Measurements from ENCODE around the gene CCNYL1. TPM values are rescaled to one million over a fixed set of nuclear protein-coding genes. Genes with fewer than 3 reads are reported as not detected.
"Not testable (repeated sequence)": the region's sequence is repeated elsewhere in the genome, so short reads cannot be mapped to it uniquely, and the experiment has no call there.

The CCNYL1 gene
- polyA plus RNA-seq, 4 donors, result 18.2 to 22.4 (median 19.3) TPM

- no peak for DNase-seq (ENCODE audit: low read depth in 4 of 4, low spot score in 3 of 4)
Observed at GRCh38 chr2:207733597-207734240, 22.3 kb downstream of the CCNYL1 start.

- DNase-seq (ENCODE audit: low read depth in 4 of 4, low spot score in 3 of 4), result no peak
Observed at GRCh38 chr2:207734264-207734635, 22.8 kb downstream of the CCNYL1 start.

GRCh38 chr2:207734636-207735512 is 23.4 kb downstream of the CCNYL1 start:
- no peak for DNase-seq (ENCODE audit: low read depth in 4 of 4, low spot score in 3 of 4)

GRCh38 chr2:207735513-207735859 is 24.0 kb downstream of the CCNYL1 start:
- DNase-seq (ENCODE audit: low read depth in 4 of 4, low spot score in 3 of 4), result not testable (repeated sequence)

- DNase-seq (ENCODE audit: low read depth in 4 of 4, low spot score in 3 of 4), result no peak
Observed at GRCh38 chr2:207743514-207743913, 32.1 kb downstream of the CCNYL1 start.

- DNase-seq (ENCODE audit: low read depth in 4 of 4, low spot score in 3 of 4), result no peak
Observed at GRCh38 chr2:207744050-207744449, 32.6 kb downstream of the CCNYL1 start.

- DNase-seq (ENCODE audit: low read depth in 4 of 4, low spot score in 3 of 4), result no peak
Observed at GRCh38 chr2:207744451-207744850, 33.0 kb downstream of the CCNYL1 start.

GRCh38 chr2:207746131-207746530 is 34.7 kb downstream of the CCNYL1 start:
- DNase-seq (ENCODE audit: low read depth in 4 of 4, low spot score in 3 of 4), result peak in 1 of 4 donors; percentile 36

GRCh38 chr2:207747653-207748560 is 36.5 kb downstream of the CCNYL1 start:
- no peak for DNase-seq (ENCODE audit: low read depth in 4 of 4, low spot score in 3 of 4)

- no peak for DNase-seq (ENCODE audit: low read depth in 4 of 4, low spot score in 3 of 4)
Observed at GRCh38 chr2:207748993-207749392, 37.6 kb downstream of the CCNYL1 start.

- no peak for DNase-seq (ENCODE audit: low read depth in 4 of 4, low spot score in 3 of 4)
Observed at GRCh38 chr2:207749873-207750272, 38.4 kb downstream of the CCNYL1 start.

- DNase-seq (ENCODE audit: low read depth in 4 of 4, low spot score in 3 of 4), result no peak
Observed at GRCh38 chr2:207750345-207750744, 38.9 kb downstream of the CCNYL1 start.

GRCh38 chr2:207750876-207751275 is 39.4 kb downstream of the CCNYL1 start:
- no peak for DNase-seq (ENCODE audit: low read depth in 4 of 4, low spot score in 3 of 4)

GRCh38 chr2:207753688-207754087 is 42.2 kb downstream of the CCNYL1 start:
- DNase-seq (ENCODE audit: low read depth in 4 of 4, low spot score in 3 of 4), result not testable (repeated sequence)

GRCh38 chr2:207754498-207755383 is 43.3 kb downstream of the CCNYL1 start:
- DNase-seq (ENCODE audit: low read depth in 4 of 4, low spot score in 3 of 4), result no peak

- no peak for DNase-seq (ENCODE audit: low read depth in 4 of 4, low spot score in 3 of 4)
Observed at GRCh38 chr2:207758025-207758424, 46.6 kb downstream of the CCNYL1 start.

- DNase-seq (ENCODE audit: low read depth in 4 of 4, low spot score in 3 of 4), result no peak
Observed at GRCh38 chr2:207759890-207760289, 48.5 kb downstream of the CCNYL1 start.

GRCh38 chr2:207760453-207760852 is 49.0 kb downstream of the CCNYL1 start:
- no peak for DNase-seq (ENCODE audit: low read depth in 4 of 4, low spot score in 3 of 4)

- DNase-seq (ENCODE audit: low read depth in 4 of 4, low spot score in 3 of 4), result not testable (repeated sequence)
Observed at GRCh38 chr2:207761426-207761825, 50.0 kb downstream of the CCNYL1 start.

GRCh38 chr2:207762146-207762545 is 50.7 kb downstream of the CCNYL1 start:
- DNase-seq (ENCODE audit: low read depth in 4 of 4, low spot score in 3 of 4), result no peak
